Trophoblast cell (in vitro differentiated cells and primary cell): ENCODE results near the gene VPS13D.

Experiments
- DNase-seq, 2 donors: peaks; one replicate each; pipeline ENCODE4 v3.0.0-alpha.2; 2016
- H2AFZ ChIP-seq: 2 replicates; pipeline ENCODE4 v1.6.1; 2013; ENCODE audit warnings: low read length, moderate library complexity, mild to moderate bottlenecking; ENCODE audit not compliant: insufficient read depth, poor library complexity
- H2AK5ac ChIP-seq: 2 replicates; pipeline ENCODE4 v1.6.1; 2013; ENCODE audit warnings: mild to moderate bottlenecking, low read length
- H2BK120ac ChIP-seq: 2 replicates; pipeline ENCODE4 v1.6.1; 2013; ENCODE audit warnings: low read length, mild to moderate bottlenecking, moderate library complexity; ENCODE audit not compliant: insufficient read depth, poor library complexity
- H2BK12ac ChIP-seq: 2 replicates; pipeline ENCODE4 v1.6.1; 2013; ENCODE audit warnings: mild to moderate bottlenecking, low read length, moderate library complexity
- H2BK5ac ChIP-seq: 2 replicates; pipeline ENCODE4 v1.6.1; 2013; ENCODE audit warnings: low read length, low read depth, moderate library complexity, mild to moderate bottlenecking; ENCODE audit not compliant: poor library complexity
- H3K14ac ChIP-seq: 2 replicates; pipeline ENCODE4 v1.6.1; 2013; ENCODE audit warnings: mild to moderate bottlenecking, low read length
- H3K18ac ChIP-seq: 2 replicates; pipeline ENCODE4 v1.6.1; 2013; ENCODE audit warnings: mild to moderate bottlenecking, low read length
- H3K23ac ChIP-seq: 2 replicates; pipeline ENCODE4 v1.6.1; 2013; ENCODE audit warnings: low read length
- H3K27ac ChIP-seq: 2 replicates; pipeline ENCODE4 v1.5.1; 2013; ENCODE audit warnings: low read depth, mild to moderate bottlenecking, inconsistent platforms, low read length, moderate library complexity
- H3K27me3 ChIP-seq: 2 replicates; pipeline ENCODE4 v1.6.1; 2013; ENCODE audit warnings: inconsistent platforms, mild to moderate bottlenecking, low read length, moderate library complexity; ENCODE audit not compliant: insufficient read depth
- H3K36me3 ChIP-seq, 2 experiments: 1 replicate in 1 of 2; 2 replicates in 1 of 2; pipeline ENCODE4 v1.6.1; 2013; ENCODE audit warnings: low read length in 2 of 2, mild to moderate bottlenecking in 2 of 2, moderate library complexity in 1 of 2; ENCODE audit not compliant: insufficient read depth in 2 of 2, control insufficient read depth in 1 of 2
- H3K4ac ChIP-seq: 2 replicates; pipeline ENCODE4 v1.6.1; 2013; ENCODE audit warnings: low read depth, mild to moderate bottlenecking, low read length, moderate library complexity
- H3K4me1 ChIP-seq, 2 experiments: 1 replicate in 1 of 2; 2 replicates in 1 of 2; pipeline ENCODE4 v1.6.1; 2013; ENCODE audit warnings: low read length in 2 of 2, mild to moderate bottlenecking in 2 of 2, moderate library complexity in 1 of 2; ENCODE audit not compliant: insufficient read depth in 2 of 2, control insufficient read depth in 1 of 2
- H3K4me2 ChIP-seq: 2 replicates; pipeline ENCODE4 v1.6.1; 2013; ENCODE audit warnings: inconsistent platforms, mild to moderate bottlenecking, low read length, moderate library complexity
- H3K4me3 ChIP-seq: 2 replicates; pipeline ENCODE4 v1.5.1; 2013; ENCODE audit warnings: mild to moderate bottlenecking, low read depth, low read length, inconsistent platforms
- H3K79me1 ChIP-seq: one replicate; pipeline ENCODE4 v1.6.1; 2013; ENCODE audit warnings: low read length
- H3K79me2 ChIP-seq: 2 replicates; pipeline ENCODE4 v1.6.1; 2013; ENCODE audit warnings: low read length, mild to moderate bottlenecking; ENCODE audit not compliant: control insufficient read depth, insufficient read depth, poor library complexity
- H3K9ac ChIP-seq: 2 replicates; pipeline ENCODE4 v1.6.1; 2013; ENCODE audit warnings: mild to moderate bottlenecking, low read length
- H3K9me3 ChIP-seq: 2 replicates; pipeline ENCODE4 v1.6.1; 2013; ENCODE audit warnings: low read depth, mild to moderate bottlenecking, control low read depth, inconsistent platforms, low read length; ENCODE audit not compliant: insufficient read depth
- H4K12ac ChIP-seq: 2 replicates; pipeline ENCODE4 v1.6.1; 2013; ENCODE audit warnings: low read depth, mild to moderate bottlenecking, low read length, moderate library complexity
- H4K8ac ChIP-seq: 2 replicates; pipeline ENCODE4 v1.6.1; 2013; ENCODE audit warnings: low read depth, mild to moderate bottlenecking, low read length, moderate library complexity
- H4K91ac ChIP-seq: one replicate; pipeline ENCODE4 v1.6.1; 2013; ENCODE audit warnings: low read depth, mild to moderate bottlenecking, low read length, moderate library complexity
- WGBS: extraction: QIAGEN DNeasy Blood & Tissue Kit; methylation state at CpG from one replicate; pipeline ENCODE4 v1.1.7; 2013; ENCODE audit warnings: missing lambda C conversion rate; ENCODE audit not compliant: insufficient read length, insufficient coverage; ENCODE audit errors: extremely low coverage; 5-methylcytosine and 5-hydroxymethylcytosine counted together

VPS13D gene

DNA sequence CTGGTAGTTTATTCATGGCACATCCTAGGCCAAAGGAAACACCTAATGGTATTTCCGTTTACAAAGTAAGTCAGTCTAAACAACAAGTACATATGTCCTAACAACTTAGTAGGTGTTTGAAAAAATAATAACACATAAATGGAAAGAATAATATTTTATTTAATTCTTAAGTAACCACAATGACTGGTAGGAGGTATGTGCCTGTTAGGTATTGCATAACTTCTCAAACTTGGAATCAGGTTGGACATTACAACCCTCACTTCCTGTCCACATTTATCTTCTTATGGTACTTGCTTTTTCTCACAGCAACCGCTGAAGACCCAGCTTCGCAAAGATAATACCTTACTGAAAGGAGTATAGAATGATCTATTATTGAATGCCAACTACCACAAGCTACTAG, 64.2 kb downstream of the VPS13D start:
- H3K4me3 ChIP-seq: no peak overlapping the region
- no peak overlapping the region for H3K23ac ChIP-seq
- H2BK5ac ChIP-seq: no peak overlapping the region
- no CpG with 5 or more reads among the region's 3 CpGs for WGBS
- H3K27ac ChIP-seq: no peak overlapping the region
- H3K9me3 ChIP-seq: no peaks in the 10 kb centered on the region
- H3K36me3 ChIP-seq: peaks cover 15 to 16% of the 10 kb centered on the region in 2 experiments
- no peak for DNase-seq
- H2AFZ ChIP-seq: no peak overlapping the region
- no peak overlapping the region for H3K9ac ChIP-seq
- H3K4me1 ChIP-seq: no peaks in the 10 kb centered on the region
- no peak overlapping the region for H2BK12ac ChIP-seq
- no peaks in the 10 kb centered on the region for H3K79me1 ChIP-seq
- H3K79me2 ChIP-seq: no peaks in the 10 kb centered on the region
- no peak overlapping the region for H3K18ac ChIP-seq
- H4K12ac ChIP-seq: no peak overlapping the region
- H4K8ac ChIP-seq: no peak overlapping the region
- no peak overlapping the region for H4K91ac ChIP-seq
- no peak overlapping the region for H2BK120ac ChIP-seq
- no peak overlapping the region for H3K4ac ChIP-seq
- H3K14ac ChIP-seq: no peak overlapping the region
- no peak overlapping the region for H3K4me2 ChIP-seq
- no peak overlapping the region for H2AK5ac ChIP-seq
- no peaks in the 10 kb centered on the region for H3K27me3 ChIP-seq

GRCh38 chr1:12296016-12296415, 66.2 kb downstream of the VPS13D start:
- Histone ChIP-seq H3K18ac (no peak overlapping the region), H3K79me1 (no peaks in the 10 kb centered on the region), H4K8ac (no peak overlapping the region), H2AFZ (no peak overlapping the region), H2AK5ac (no peak overlapping the region), H3K23ac (no peak overlapping the region), H2BK12ac (no peak overlapping the region), H3K4ac (no peak overlapping the region), H3K4me2 (no peak overlapping the region), H2BK5ac (no peak overlapping the region), H3K36me3 (peaks cover 18% of the 10 kb centered on the region in 2 experiments), H3K14ac (no peak overlapping the region), H3K4me1 (no peaks in the 10 kb centered on the region), H2BK120ac (no peak overlapping the region), H3K79me2 (no peaks in the 10 kb centered on the region), H3K27ac (no peak overlapping the region), H3K9me3 (no peaks in the 10 kb centered on the region), H3K9ac (no peak overlapping the region), H4K12ac (no peak overlapping the region), H3K27me3 (no peaks in the 10 kb centered on the region), H3K4me3 (no peak overlapping the region), H4K91ac (no peak overlapping the region)
- DNase-seq: no peak
- no CpG with 5 or more reads among the region's 3 CpGs for WGBS

- Histone ChIP-seq H4K91ac (no peak overlapping the region), H3K36me3 (peaks cover 16 to 18% of the 10 kb centered on the region in 2 experiments), H3K23ac (no peak overlapping the region), H2BK120ac (no peak overlapping the region), H3K9ac (no peak overlapping the region), H3K4me1 (no peaks in the 10 kb centered on the region), H2BK12ac (no peak overlapping the region), H3K14ac (no peak overlapping the region), H2AFZ (no peak overlapping the region), H3K27me3 (no peaks in the 10 kb centered on the region), H3K4me3 (no peak overlapping the region), H4K8ac (no peak overlapping the region), H3K4ac (no peak overlapping the region), H3K27ac (no peak overlapping the region), H3K79me1 (no peaks in the 10 kb centered on the region), H2BK5ac (no peak overlapping the region), H4K12ac (no peak overlapping the region), H3K9me3 (no peaks in the 10 kb centered on the region), H3K4me2 (no peak overlapping the region), H3K18ac (no peak overlapping the region), H3K79me2 (no peaks in the 10 kb centered on the region), H2AK5ac (no peak overlapping the region)
- no CpG with 5 or more reads among the region's 1 CpG for WGBS
- DNase-seq: no peak
Measured at GRCh38 chr1:12296623-12297022, 66.8 kb downstream of the VPS13D start.

GRCh38 chr1:12300706-12301105, 70.9 kb downstream of the VPS13D start:
- Histone ChIP-seq H2BK120ac (no peak overlapping the region), H2BK5ac (no peak overlapping the region), H3K18ac (no peak overlapping the region), H3K36me3 (peaks cover 7 to 13% of the 10 kb centered on the region in 2 experiments), H3K27ac (no peak overlapping the region), H2AFZ (no peak overlapping the region), H3K27me3 (no peaks in the 10 kb centered on the region), H3K14ac (no peak overlapping the region), H3K9me3 (peaks cover 2% of the 10 kb centered on the region), H3K23ac (no peak overlapping the region), H3K4me2 (no peak overlapping the region), H4K91ac (no peak overlapping the region), H3K4ac (no peak overlapping the region), H2AK5ac (no peak overlapping the region), H4K12ac (no peak overlapping the region), H4K8ac (no peak overlapping the region), H3K4me3 (no peak overlapping the region), H3K79me1 (no peaks in the 10 kb centered on the region), H3K4me1 (no peaks in the 10 kb centered on the region), H2BK12ac (no peak overlapping the region), H3K9ac (no peak overlapping the region), H3K79me2 (no peaks in the 10 kb centered on the region)
- no peak for DNase-seq
- WGBS: no CpG with 5 or more reads among the region's 4 CpGs
